ENCODE data around the gene ITIH2. TPM values are rescaled to one million over a fixed set of nuclear protein-coding genes. Genes with fewer than 3 reads are reported as not detected.

The ITIH2 gene
- total and polyA plus RNA-seq, 9 of the 15 experiments (the other 6 are each of a cell fraction or from before 2014, with no cell fraction given): 0.66 TPM; not detected in 8

DNA sequence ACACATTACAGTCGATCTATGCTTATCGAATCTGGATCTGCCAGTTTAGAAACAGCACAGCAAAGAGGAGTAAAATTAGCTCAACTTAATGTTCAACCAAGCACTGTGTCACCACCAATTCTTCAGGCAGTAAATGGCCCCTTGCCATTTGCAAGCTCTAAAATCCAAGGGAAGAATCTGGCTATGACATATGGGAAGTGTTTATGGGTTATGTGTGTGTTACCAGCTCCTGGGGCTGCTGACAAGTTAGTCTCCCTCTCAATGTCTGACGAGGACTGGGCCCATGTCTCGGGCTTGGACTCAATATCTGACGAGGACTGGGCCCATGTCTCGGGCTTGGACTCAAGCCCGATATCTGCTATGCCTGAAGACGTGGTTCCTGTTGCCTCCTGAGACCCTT is 5.7 kb upstream of the ITIH2 start:
- POLR2A ChIA-PET: no interaction called here
- Histone ChIP-seq H3K27ac (ENCODE audit: extremely low read depth, low read depth, low read length) (no peak overlapping the region), H4K20me1 (replicated peaks; ENCODE audit: control insufficient read depth, insufficient read depth, low read length) (no peaks in the 10 kb centered on the region), H3K9me1 (ENCODE audit: control insufficient read depth, insufficient read depth, low read length) (no peaks in the 10 kb centered on the region), H3K9me3 (replicated peaks; ENCODE audit: control insufficient read depth, insufficient read depth, low read depth, low read length) (no peaks in the 10 kb centered on the region; the same call in 1 of the 2 replicates), H3K27me3 (ENCODE audit: control insufficient read depth in 2 of 2, insufficient read depth in 2 of 2, low read length in 2 of 2) (peaks cover 0 to 23% of the 10 kb centered on the region in 2 experiments; a peak in 2 of 5 replicates), H3K4me1 (replicated peaks in 1 of 2; ENCODE audit: control insufficient read depth in 2 of 2, insufficient read depth in 2 of 2, low read length in 2 of 2) (no peaks in the 10 kb centered on the region), H3K4me3 (no peak overlapping the region), H3K79me2 (ENCODE audit: control insufficient read depth, insufficient read depth, low read length) (no peaks in the 10 kb centered on the region), H3K36me3 (ENCODE audit: control insufficient read depth, insufficient read depth, low read length) (no peaks in the 10 kb centered on the region), H3K4me2 (ENCODE audit: insufficient read depth, low read length) (no peak overlapping the region), H2AFZ (ENCODE audit: low read depth, low read length) (no peak overlapping the region), H3K9ac (ENCODE audit: insufficient read depth in 1 of 2, low read depth in 2 of 2, low read length in 2 of 2) (no peak overlapping the region)
- no peak for TF ChIP-seq ZNF431 (CRISPR knock-in tag; IDR thresholded peaks at IDR 0.05)
- no peak for TF ChIP-seq TBL1XR1 (IDR thresholded peaks at IDR 0.05; ENCODE audit: low read length in 2 of 2)
- TF ChIP-seq, protein P1, sequence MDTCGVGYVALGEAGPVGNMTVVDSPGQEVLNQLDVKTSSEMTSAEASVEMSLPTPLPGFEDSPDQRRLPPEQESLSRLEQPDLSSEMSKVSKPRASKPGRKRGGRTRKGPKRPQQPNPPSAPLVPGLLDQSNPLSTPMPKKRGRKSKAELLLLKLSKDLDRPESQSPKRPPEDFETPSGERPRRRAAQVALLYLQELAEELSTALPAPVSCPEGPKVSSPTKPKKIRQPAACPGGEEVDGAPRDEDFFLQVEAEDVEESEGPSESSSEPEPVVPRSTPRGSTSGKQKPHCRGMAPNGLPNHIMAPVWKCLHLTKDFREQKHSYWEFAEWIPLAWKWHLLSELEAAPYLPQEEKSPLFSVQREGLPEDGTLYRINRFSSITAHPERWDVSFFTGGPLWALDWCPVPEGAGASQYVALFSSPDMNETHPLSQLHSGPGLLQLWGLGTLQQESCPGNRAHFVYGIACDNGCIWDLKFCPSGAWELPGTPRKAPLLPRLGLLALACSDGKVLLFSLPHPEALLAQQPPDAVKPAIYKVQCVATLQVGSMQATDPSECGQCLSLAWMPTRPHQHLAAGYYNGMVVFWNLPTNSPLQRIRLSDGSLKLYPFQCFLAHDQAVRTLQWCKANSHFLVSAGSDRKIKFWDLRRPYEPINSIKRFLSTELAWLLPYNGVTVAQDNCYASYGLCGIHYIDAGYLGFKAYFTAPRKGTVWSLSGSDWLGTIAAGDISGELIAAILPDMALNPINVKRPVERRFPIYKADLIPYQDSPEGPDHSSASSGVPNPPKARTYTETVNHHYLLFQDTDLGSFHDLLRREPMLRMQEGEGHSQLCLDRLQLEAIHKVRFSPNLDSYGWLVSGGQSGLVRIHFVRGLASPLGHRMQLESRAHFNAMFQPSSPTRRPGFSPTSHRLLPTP (IDR thresholded peaks at IDR 0.05; ENCODE audit: borderline replicate concordance, extremely low read depth, insufficient read length): no peak
- TF ChIP-seq, protein P2, sequence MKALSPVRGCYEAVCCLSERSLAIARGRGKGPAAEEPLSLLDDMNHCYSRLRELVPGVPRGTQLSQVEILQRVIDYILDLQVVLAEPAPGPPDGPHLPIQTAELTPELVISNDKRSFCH (CRISPR knock-in tag; IDR thresholded peaks at IDR 0.05): no peak
- TF ChIP-seq, protein P2 (tag; IDR thresholded peaks at IDR 0.05): no peak
- no peak for TF ChIP-seq FIP1L1 (IDR thresholded peaks at IDR 0.05; ENCODE audit: low read depth, low read length, poor library complexity, severe bottlenecking)
- TF ChIP-seq ESRRB (CRISPR knock-in tag; IDR thresholded peaks at IDR 0.05; ENCODE audit: borderline replicate concordance): no peak
- no peak for TF ChIP-seq MEF2A (IDR thresholded peaks at IDR 0.05; ENCODE audit: control insufficient read depth, low read depth, low read length)
- TF ChIP-seq ZC3H4 (CRISPR knock-in tag; IDR thresholded peaks at IDR 0.05; ENCODE audit: borderline replicate concordance): no peak
- no peak for TF ChIP-seq ZNF764 (CRISPR knock-in tag; IDR thresholded peaks at IDR 0.05; ENCODE audit: low read depth)
- TF ChIP-seq, protein P3, sequence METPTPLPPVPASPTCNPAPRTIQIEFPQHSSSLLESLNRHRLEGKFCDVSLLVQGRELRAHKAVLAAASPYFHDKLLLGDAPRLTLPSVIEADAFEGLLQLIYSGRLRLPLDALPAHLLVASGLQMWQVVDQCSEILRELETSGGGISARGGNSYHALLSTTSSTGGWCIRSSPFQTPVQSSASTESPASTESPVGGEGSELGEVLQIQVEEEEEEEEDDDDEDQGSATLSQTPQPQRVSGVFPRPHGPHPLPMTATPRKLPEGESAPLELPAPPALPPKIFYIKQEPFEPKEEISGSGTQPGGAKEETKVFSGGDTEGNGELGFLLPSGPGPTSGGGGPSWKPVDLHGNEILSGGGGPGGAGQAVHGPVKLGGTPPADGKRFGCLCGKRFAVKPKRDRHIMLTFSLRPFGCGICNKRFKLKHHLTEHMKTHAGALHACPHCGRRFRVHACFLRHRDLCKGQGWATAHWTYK (CRISPR knock-in tag; IDR thresholded peaks at IDR 0.05): no peak
- TF ChIP-seq ZNF780A (CRISPR knock-in tag; IDR thresholded peaks at IDR 0.05): no peak
- TF ChIP-seq CCNT2 (IDR thresholded peaks at IDR 0.05; ENCODE audit: borderline replicate concordance, extremely low read depth, insufficient read length, low read depth, low read length): no peak
- no peak for TF ChIP-seq NR1H2 (CRISPR knock-in tag; IDR thresholded peaks at IDR 0.05)
- intact Hi-C loops (cut with micrococcal nuclease): no loop called here
- ATAC-seq: no peak
- 0% methylated on average over 8 of the region's 8 CpGs for WGBS (ENCODE audit: insufficient coverage, low coverage, missing lambda C conversion rate)
- no peak for FAIRE-seq
- in situ Hi-C loops (cut with MboI): no loop called here
- BruUV-seq (replicated peaks): no TSS peak
- CTCF ChIA-PET (ENCODE audit: low intra/inter-chr PET ratio): no interaction called here
- DNase-seq (ENCODE audit: extremely low read depth in 1 of 4, low spot score in 3 of 4): no peak

Measured in K562 (cell line).